ENCODE data around the gene SPOPL.

Gene SPOPL

DNA sequence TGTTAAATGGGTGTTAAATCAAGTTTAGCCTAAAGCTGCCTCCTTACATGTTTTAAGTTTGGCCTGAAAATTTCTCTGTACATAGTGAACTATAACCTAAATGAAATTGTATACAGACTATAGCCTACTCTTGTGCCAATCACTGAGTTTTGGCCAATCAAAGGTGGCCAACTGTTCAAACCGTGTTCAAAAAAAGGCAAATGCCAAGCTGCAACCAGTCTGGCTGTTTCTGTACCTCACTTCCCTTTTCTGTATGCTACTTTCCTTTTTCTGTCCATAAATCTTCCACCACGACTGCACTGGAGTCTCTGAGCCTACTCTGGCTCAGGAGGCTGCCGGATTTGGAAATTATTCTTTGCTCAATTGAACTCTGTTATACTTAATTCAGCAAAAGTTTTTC is 121.0 kb downstream of the SPOPL start:
- in situ Hi-C loops (cut with HindIII; ENCODE audit: low pct_ligation_motif_present, low pct_unique_long_range_greater_than_20kb, low sequenced_read_pairs) = no loop called here
- no peak for DNase-seq
